ENCODE data around the gene RPUSD1.

Gene RPUSD1

GRCh38 chr16:741986-742629 is 46.1 kb downstream of the RPUSD1 start:
- DNase-seq, result no peak

DNA sequence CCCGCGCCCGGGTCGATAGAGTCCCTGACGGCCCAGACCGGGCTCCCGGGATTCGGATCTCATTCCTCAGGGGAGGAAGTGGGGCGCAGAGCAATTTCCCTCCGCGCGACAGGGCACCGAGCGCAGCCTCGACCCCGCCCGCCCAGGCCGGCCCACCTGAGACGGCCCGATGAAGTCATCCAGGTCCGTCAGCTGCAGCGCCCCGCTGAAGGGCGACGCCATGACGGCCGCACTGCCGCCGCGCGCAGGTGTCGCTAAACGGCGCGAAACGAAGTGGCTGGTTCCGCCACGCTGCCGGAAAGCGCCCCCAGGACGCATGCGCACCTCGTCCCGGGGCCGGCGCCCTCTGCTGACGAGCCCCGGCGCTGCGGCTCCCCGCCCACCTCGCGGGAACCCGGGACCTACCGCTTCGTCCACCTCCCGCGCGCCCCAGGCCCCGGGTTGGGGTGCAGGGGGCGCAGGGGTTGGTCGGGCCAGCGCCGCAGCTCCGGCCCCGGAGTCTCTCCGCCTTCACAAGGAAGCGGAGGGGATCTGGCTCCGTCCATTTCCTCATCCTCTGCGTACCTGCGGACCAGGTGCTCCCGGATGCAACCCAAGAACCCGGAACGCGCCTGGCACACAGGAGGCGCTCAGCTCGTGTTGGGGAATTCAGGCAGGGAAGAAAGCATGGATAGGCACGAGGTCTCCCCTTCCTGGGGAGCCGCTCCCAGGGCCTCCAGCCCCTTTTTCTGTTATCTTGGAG is 47.2 kb downstream of the RPUSD1 start, which contains the start of gene CIAO3:
Gene CIAO3, minus strand, starts transcription at position 234 of the 742 bp plus-strand sequence. Its CDS starts 12 bp downstream, at position 222.
- DNase-seq, result peak; percentile 83

GRCh38 chr16:740459-740763 is 47.8 kb downstream of the RPUSD1 start:
- no peak for DNase-seq

- no peak for DNase-seq
These were observed 48.4 kb downstream of the RPUSD1 start for GRCh38 chr16:739560-740458.

DNA sequence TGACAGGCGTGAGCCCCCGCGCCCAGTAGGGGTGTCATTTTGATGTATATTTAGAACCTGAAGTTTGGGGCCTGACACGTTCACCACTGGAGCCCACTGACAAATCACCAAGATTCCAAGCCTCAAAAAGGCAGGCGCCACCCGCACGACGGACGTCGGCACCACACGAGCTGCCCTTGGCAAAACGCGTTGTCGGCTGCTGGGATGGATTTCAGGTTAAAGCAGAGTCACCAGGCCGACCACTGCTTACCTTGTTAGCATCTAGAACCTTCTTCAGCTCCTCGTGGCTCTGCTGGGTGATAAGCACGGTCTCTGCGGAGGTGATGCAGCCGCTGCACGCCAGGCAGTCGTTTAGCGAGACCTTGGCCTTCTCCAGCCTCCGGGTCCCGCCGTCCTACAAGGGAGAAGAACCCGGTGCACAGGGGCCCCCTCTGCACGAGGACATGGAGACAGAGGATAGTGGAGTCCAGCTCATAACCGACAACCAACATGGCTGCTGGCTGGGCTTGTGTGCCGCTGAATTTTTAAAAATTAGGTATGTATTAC is 51.2 kb downstream of the RPUSD1 start:
- no peak for DNase-seq

DNA sequence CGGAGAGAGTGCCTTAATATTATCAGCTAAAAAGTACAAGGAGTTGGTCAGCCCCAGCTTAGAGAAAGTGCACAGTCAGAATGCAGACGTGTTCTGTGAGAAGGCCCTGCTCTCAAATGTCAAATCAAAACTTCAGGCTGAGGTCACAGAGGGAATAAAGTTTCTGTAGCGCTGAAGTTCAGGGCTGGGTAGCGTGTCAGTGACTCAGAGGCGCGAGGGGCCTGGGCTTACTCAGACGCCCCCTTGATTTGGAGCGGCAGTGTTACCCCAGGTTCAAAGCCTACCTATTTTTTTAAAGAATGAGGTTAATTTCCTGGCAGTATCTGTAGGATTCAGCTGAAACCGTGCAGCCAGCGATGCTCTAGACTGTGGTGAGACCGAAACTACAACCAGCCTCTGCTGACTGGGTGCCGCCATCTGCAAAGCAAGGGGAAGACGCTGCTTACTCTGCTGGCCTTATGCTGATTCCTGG is 52.2 kb downstream of the RPUSD1 start:
- DNase-seq, result peak; percentile 60

DNA sequence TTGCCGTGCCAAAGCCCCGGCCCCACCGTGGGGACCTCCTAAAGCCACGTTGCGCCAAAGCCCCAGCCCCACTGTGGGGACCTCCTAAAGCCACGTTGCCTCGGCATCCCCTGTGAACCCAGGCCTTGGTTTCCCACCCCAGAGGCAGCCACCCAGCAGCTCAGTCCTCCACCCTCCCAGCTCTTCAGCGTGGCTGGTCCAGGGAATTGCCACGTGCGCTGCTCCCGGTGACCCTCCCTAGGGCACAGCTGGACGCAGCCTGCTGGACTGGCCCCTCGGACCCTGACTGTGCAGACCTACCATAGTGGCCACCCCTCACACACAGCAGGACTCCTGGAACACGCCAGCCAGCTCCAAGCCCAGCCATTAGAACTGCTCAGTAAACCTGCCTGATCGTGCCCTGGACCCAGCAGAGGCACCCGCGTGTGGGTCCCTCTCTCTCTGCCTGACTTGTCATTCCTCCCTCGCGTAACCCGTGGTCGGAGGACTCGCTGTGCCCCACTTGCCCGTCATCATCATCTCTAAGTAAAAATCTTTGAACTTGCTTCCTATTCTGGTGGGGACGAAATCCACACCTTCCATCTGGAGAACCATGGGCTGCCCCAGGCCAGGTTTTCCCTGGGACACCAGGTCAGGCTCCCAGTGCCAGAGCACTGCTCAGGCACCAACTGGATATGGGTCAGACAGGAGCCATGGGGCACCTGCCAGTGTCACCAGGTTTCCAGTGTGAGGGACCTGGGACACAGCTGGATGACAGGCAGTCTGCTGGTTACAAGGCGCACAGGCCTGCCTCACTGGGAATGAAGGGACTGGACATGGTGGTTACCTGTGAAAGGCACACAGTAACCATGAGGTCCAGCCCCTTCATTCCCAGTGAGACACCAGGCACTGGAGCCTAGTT is 53.0 kb downstream of the RPUSD1 start:
- DNase-seq, result no peak

Measured in stimulated activated naive CD4-positive, alpha-beta T cell treated with Interleukin-2 at 50 U/mL for 16 hours (primary cell).